Glutamatergic neuron (in vitro differentiated cells): Measurements from ENCODE around the gene CYP2S1. TPM values are rescaled to one million over a fixed set of nuclear protein-coding genes. Genes with fewer than 3 reads are reported as not detected.

ENCODE experiments used
- DNase-seq: peaks from one replicate; pipeline ENCODE4 v3.0.0; 2022
- H3K27ac Mint-ChIP-seq: one replicate; pipeline ENCODE4 v1.8.0; 2020; ENCODE audit warnings: mild to moderate bottlenecking, mixed read lengths, inconsistent platforms; ENCODE audit not compliant: unreplicated experiment
- H3K27me3 Mint-ChIP-seq: one replicate; pipeline ENCODE4 v1.8.0; 2020; ENCODE audit warnings: mild to moderate bottlenecking, moderate library complexity, mixed read lengths, inconsistent platforms; ENCODE audit not compliant: unreplicated experiment
- H3K36me3 Mint-ChIP-seq: one replicate; pipeline ENCODE4 v1.8.0; 2020; ENCODE audit warnings: mild to moderate bottlenecking, mixed read lengths, inconsistent platforms; ENCODE audit not compliant: unreplicated experiment
- H3K4me1 Mint-ChIP-seq: one replicate; pipeline ENCODE4 v1.8.0; 2020; ENCODE audit warnings: mild to moderate bottlenecking, low read depth, mixed read lengths, inconsistent platforms; ENCODE audit not compliant: unreplicated experiment
- H3K4me3 Mint-ChIP-seq: one replicate; pipeline ENCODE4 v1.8.0; 2020; ENCODE audit warnings: mild to moderate bottlenecking, mixed read lengths, inconsistent platforms; ENCODE audit not compliant: unreplicated experiment
- H3K9me3 Mint-ChIP-seq: one replicate; pipeline ENCODE4 v1.8.0; 2020; ENCODE audit warnings: mild to moderate bottlenecking, moderate library complexity, mixed read lengths, inconsistent platforms; ENCODE audit not compliant: unreplicated experiment
- total RNA-seq: library from RNA; stranded (reverse); fragmentation: NEBNext Ultra II Directional; extraction: Animal tissue kit (Norgen Biotek cat#: 25700); gene quantifications from one replicate; pipeline ENCODE4 v1.2.1, GENCODE V29; 2021; ENCODE audit not compliant: unreplicated experiment
- TF ChIP-seq, protein P1 (sequence below): fragments of 200-600 bp; sonication (generic); IDR thresholded peaks from one replicate; pipeline ENCODE4 v1.5.0; 2021; ENCODE audit not compliant: partially characterized antibody, unreplicated experiment

The CYP2S1 gene
- total RNA-seq, 1 donor from 2014 or later, result 6.0 TPM

DNA sequence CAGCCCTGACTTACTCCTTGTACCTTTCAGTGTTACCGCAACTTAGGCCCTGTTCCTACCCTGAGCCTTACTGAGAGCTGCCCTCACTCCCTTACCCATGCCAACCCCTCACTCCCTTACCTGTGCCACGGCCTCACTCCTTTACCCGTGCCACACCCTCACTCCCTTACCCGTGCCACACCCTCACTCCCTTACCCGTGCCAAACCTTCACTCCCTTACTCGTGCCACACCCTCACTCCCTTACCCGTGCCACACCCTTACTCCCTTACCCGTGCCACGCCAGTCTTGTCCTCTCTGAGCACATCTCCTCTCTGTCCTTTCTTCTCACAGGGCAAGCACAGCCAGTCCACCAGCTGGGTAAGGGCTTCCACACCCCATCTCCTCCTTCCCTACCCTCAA, 46.3 kb downstream of the CYP2S1 start:
- Mint-ChIP-seq H3K36me3 (no peaks in the 10 kb centered on the region), H3K4me1 (no peaks in the 10 kb centered on the region), H3K27ac (no peak overlapping the region), H3K4me3 (no peak overlapping the region), H3K9me3 (no peaks in the 10 kb centered on the region), H3K27me3 (peaks cover 2% of the 10 kb centered on the region)
- DNase-seq, result no peak
- TF ChIP-seq, protein P1, sequence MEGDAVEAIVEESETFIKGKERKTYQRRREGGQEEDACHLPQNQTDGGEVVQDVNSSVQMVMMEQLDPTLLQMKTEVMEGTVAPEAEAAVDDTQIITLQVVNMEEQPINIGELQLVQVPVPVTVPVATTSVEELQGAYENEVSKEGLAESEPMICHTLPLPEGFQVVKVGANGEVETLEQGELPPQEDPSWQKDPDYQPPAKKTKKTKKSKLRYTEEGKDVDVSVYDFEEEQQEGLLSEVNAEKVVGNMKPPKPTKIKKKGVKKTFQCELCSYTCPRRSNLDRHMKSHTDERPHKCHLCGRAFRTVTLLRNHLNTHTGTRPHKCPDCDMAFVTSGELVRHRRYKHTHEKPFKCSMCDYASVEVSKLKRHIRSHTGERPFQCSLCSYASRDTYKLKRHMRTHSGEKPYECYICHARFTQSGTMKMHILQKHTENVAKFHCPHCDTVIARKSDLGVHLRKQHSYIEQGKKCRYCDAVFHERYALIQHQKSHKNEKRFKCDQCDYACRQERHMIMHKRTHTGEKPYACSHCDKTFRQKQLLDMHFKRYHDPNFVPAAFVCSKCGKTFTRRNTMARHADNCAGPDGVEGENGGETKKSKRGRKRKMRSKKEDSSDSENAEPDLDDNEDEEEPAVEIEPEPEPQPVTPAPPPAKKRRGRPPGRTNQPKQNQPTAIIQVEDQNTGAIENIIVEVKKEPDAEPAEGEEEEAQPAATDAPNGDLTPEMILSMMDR, result no peak

DNA sequence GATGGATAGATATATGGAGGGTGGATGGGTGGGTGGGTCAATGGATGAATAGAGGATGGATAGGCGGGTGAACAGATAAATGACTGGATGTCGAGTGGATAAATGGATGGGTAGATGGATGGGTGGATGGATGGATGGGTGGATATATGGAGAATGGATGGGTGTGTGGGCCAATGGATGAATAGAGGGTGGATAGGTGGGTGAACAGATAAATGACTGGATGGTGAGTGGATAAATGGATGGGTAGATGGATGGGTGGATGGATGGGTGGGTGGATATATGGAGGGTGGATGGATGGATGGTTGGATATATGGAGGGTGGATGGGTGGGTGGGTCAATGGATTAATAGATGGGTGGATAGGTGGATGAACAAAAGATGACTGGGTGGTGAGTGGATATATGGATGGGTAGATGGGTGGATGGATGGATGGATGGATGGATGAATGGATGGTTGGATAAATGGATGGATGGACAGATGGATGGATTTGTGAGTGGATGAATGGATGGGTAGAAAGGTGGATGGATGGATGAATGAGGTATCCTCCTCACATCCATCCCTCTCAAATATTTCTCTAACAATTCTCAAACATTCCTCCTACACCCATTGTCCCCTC, 47.0 kb downstream of the CYP2S1 start:
- Mint-ChIP-seq H3K4me3 (no peak overlapping the region), H3K4me1 (no peaks in the 10 kb centered on the region), H3K9me3 (no peaks in the 10 kb centered on the region), H3K27ac (no peak overlapping the region), H3K36me3 (no peaks in the 10 kb centered on the region), H3K27me3 (peaks cover 2% of the 10 kb centered on the region)
- no peak for DNase-seq
- TF ChIP-seq, protein P1, result no peak

DNA sequence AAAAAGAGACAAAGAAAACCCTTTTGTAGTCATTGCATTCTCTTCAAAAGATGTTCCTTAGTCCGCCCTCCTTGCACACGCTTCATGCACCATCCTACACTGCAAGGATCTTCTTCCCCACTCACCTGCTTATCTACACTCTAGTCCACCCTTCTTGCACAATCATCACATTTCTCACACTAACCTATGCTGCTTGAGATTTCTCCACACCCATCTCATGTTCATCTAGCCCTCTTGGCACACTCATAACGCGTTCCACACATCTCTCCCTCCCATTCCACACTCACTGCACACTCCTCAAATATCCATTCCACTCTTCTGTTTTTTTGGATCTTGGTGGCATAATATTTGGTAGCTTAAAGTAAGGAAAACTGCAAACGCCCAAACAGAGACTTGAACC, 48.8 kb downstream of the CYP2S1 start:
- Mint-ChIP-seq H3K36me3 (no peaks in the 10 kb centered on the region), H3K9me3 (no peaks in the 10 kb centered on the region), H3K27ac (no peak overlapping the region), H3K4me1 (no peaks in the 10 kb centered on the region), H3K4me3 (no peak overlapping the region), H3K27me3 (peaks cover under 1% of the 10 kb centered on the region)
- DNase-seq, result no peak
- TF ChIP-seq, protein P1, result no peak

DNA sequence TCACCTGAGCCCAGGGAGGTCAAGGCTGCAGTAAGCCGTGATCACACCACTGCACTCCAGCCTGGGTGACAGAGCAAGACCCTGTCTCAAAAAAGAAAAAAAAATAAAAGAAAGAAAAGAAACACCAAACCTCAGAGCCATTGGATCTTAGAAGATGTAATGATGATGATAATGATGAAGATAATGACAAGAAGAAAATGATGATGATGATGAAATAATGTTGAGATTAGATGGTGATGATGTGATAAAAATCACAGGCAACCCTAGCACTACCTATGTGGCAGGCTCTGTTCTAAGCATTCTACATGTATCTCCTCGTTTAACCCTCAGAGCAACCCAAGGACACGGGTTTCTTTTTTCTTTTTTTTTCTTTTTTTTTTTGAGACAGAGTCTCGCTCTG, 51.1 kb downstream of the CYP2S1 start:
- DNase-seq, result no peak
- Mint-ChIP-seq H3K27ac (no peak overlapping the region), H3K9me3 (no peaks in the 10 kb centered on the region), H3K27me3 (no peaks in the 10 kb centered on the region), H3K36me3 (no peaks in the 10 kb centered on the region), H3K4me1 (no peaks in the 10 kb centered on the region), H3K4me3 (no peak overlapping the region)
- TF ChIP-seq, protein P1, result no peak

DNA sequence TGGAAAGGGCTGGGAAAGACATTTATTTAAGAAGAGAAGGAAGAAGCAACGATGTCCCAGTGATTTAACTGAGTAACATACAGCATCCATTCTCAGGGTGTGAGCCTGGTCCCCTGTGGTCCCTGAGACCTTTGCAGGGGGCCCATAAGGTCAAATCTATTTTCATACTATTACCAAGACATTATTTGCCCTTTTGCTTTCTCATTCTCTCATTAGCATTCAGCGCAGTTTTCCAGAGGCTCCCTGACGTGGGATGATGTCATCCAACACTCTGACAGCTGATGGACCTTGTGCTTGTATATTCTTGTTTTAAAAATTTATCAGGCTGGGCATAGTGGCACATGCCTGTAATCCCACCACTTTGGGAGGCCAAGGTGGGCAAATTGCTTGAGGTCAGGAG, 52.8 kb downstream of the CYP2S1 start:
- H3K4me1 Mint-ChIP-seq, result no peaks in the 10 kb centered on the region
- TF ChIP-seq, protein P1, result no peak
- no peaks in the 10 kb centered on the region for H3K36me3 Mint-ChIP-seq
- no peaks in the 10 kb centered on the region for H3K27me3 Mint-ChIP-seq
- H3K4me3 Mint-ChIP-seq, result no peak overlapping the region
- no peaks in the 10 kb centered on the region for H3K9me3 Mint-ChIP-seq
- DNase-seq, result no peak
- H3K27ac Mint-ChIP-seq, result no peak overlapping the region
